B cell (primary cell): ENCODE measurements around the gene SNRNP70. TPM values are rescaled to one million over a fixed set of nuclear protein-coding genes. Genes with fewer than 3 reads are reported as not detected.
"Not testable (repeated sequence)": the region's sequence is repeated elsewhere in the genome, so short reads cannot be mapped to it uniquely, and the experiment has no call there.

Experiments
- ATAC-seq: fragments of 200-7000 bp; cut with Tn5 transposase; one replicate; pipeline ENCODE4 v1.10.0; 2021; ENCODE audit warnings: low read depth, mild to moderate bottlenecking, moderate number of reproducible peaks, moderate library complexity
- CTCF ChIA-PET: fragments of 350-600 bp; sonication (Branson Sonifier 250); formaldehyde crosslinking; loops from one replicate; lab custom pipeline; 2021; ENCODE audit warnings: antibody characterized with exemption, inconsistent platforms; lab: Charles Lee
- POLR2A ChIA-PET: fragments of 350-600 bp; sonication (Branson Sonifier 250); formaldehyde crosslinking; loops from one replicate; lab custom pipeline; 2021; ENCODE audit warnings: antibody characterized with exemption; lab: Charles Lee
- DNase-seq: peaks from one replicate; pipeline ENCODE4 v3.0.0; 2013
- H2AFZ ChIP-seq: 2 replicates; pipeline ENCODE4 v1.6.1; 2012; ENCODE audit warnings: mild to moderate bottlenecking, low read depth, low read length; ENCODE audit not compliant: insufficient read depth, poor library complexity, severe bottlenecking
- H3K27ac ChIP-seq, 2 donors: 1 replicate in 1 of 2; 2 replicates in 1 of 2; pipeline ENCODE4 v1.5.1; 2012 to 2013; ENCODE audit warnings: low read length in 2 of 2, mild to moderate bottlenecking in 2 of 2, moderate library complexity in 1 of 2
- H3K27me3 ChIP-seq, 4 experiments: fragments of 200-600 bp in 1 of 4; sonication (generic) in 1 of 4; replicated peaks in 1 of 4; 1 replicate in 2 of 4; 2 replicates in 2 of 4; pipeline versions ENCODE4 v1.6.1 to v1.7.0; 2013 to 2016; ENCODE audit warnings: low read length in 3 of 4, mild to moderate bottlenecking in 2 of 4, mixed read lengths in 1 of 4, moderate library complexity in 1 of 4; ENCODE audit not compliant: insufficient read depth in 4 of 4, control insufficient read depth in 3 of 4; ENCODE audit errors: control extremely low read depth in 1 of 4
- H3K36me3 ChIP-seq, 2 experiments: replicated peaks in 1 of 2; 1 replicate in 1 of 2; 2 replicates in 1 of 2; pipeline versions ENCODE4 v1.6.1 to v1.7.1; 2013; ENCODE audit warnings: low read length in 1 of 2; ENCODE audit not compliant: insufficient read depth in 2 of 2, control insufficient read depth in 1 of 2; ENCODE audit errors: control extremely low read depth in 1 of 2, extremely low read depth in 1 of 2
- H3K4me1 ChIP-seq, 2 donors: fragments of 200-600 bp in 1 of 2; sonication (generic) in 1 of 2; 1 replicate in 1 of 2; 2 replicates in 1 of 2; pipeline versions ENCODE4 v1.5.1 to v1.6.1; 2013 to 2017; ENCODE audit warnings: low read length in 2 of 2; ENCODE audit not compliant: control insufficient read depth in 2 of 2, insufficient read depth in 2 of 2
- H3K4me2 ChIP-seq: replicated peaks from 2 replicates; pipeline ENCODE3; 2012; ENCODE audit warnings: mild to moderate bottlenecking, low read depth, low read length; ENCODE audit not compliant: poor library complexity, severe bottlenecking
- H3K4me3 ChIP-seq, 5 experiments: fragments of 200-600 bp in 1 of 5; sonication (generic) in 1 of 5; 1 replicate in 3 of 5; 2 replicates in 2 of 5; pipeline versions ENCODE4 v1.5.1 to v1.7.0; 2011 to 2016; ENCODE audit warnings: low read length in 4 of 5, mild to moderate bottlenecking in 4 of 5, low read depth in 2 of 5, control low read depth in 1 of 5, moderate library complexity in 1 of 5; ENCODE audit not compliant: insufficient read depth in 1 of 5; ENCODE audit errors: control extremely low read depth in 1 of 5, extremely low read depth in 1 of 5
- H3K79me2 ChIP-seq: fragments of 200-600 bp; sonication (generic); one replicate; pipeline ENCODE4 v1.6.0; 2016; ENCODE audit warnings: low read length; ENCODE audit not compliant: control insufficient read depth, insufficient read depth
- H3K9ac ChIP-seq: fragments of 200-600 bp; sonication (generic); 2 replicates; pipeline ENCODE4 v1.6.1; 2017; ENCODE audit warnings: mild to moderate bottlenecking, low read length, moderate library complexity
- H3K9me3 ChIP-seq, 3 donors: one replicate each; pipeline versions ENCODE4 v1.6.1 to v1.7.1; 2013; ENCODE audit warnings: low read length in 2 of 3; ENCODE audit not compliant: control insufficient read depth in 2 of 3, insufficient read depth in 1 of 3; ENCODE audit errors: control extremely low read depth in 1 of 3
- H4K20me1 ChIP-seq: 2 replicates; pipeline ENCODE4 v1.6.0; 2012; ENCODE audit warnings: mild to moderate bottlenecking, low read length; ENCODE audit not compliant: insufficient read depth, control insufficient read depth, poor library complexity, severe bottlenecking
- H3K27ac Mint-ChIP-seq: one replicate; pipeline ENCODE4 v1.8.0; 2021; ENCODE audit warnings: mixed read lengths
- H3K27me3 Mint-ChIP-seq: one replicate; pipeline ENCODE4 v1.8.0; 2021; ENCODE audit warnings: mixed read lengths
- H3K4me1 Mint-ChIP-seq: one replicate; pipeline ENCODE4 v1.8.0; 2021; ENCODE audit warnings: mixed read lengths
- H3K4me3 Mint-ChIP-seq: one replicate; pipeline ENCODE4 v1.8.0; 2021; ENCODE audit warnings: mixed read lengths
- H3K9me3 Mint-ChIP-seq: one replicate; pipeline ENCODE4 v1.8.0; 2022; ENCODE audit warnings: mixed read lengths; ENCODE audit not compliant: insufficient read depth
- EZH2 ChIP-seq: IDR thresholded peaks from 2 replicates; pipeline ENCODE4 v1.6.1; 2012; ENCODE audit warnings: borderline replicate concordance, low read depth, mild to moderate bottlenecking, moderate library complexity, low read length; ENCODE audit not compliant: insufficient read depth, poor library complexity, severe bottlenecking
- WGBS: methylation state at CpG from one replicate; pipeline ENCODE4 v1.1.5; 2013; ENCODE audit warnings: missing lambda C conversion rate; ENCODE audit not compliant: insufficient coverage; 5-methylcytosine and 5-hydroxymethylcytosine counted together
- intact Hi-C: fragments of 100-400 bp; cut with micrococcal nuclease; formaldehyde crosslinking; loops from one replicate; pipeline ENCODE4 v1.10.0; 2022
- polyA plus RNA-seq: library from polyadenylated mRNA; depleted of rRNA; stranded (reverse); fragments of >200 nt; gene quantifications from 2 replicates; pipeline ENCODE4 v1.2.3, GENCODE V29; 2012
- total RNA-seq, 2 donors: library from RNA; stranded (reverse); fragments of 120-200 nt in 1 of 2; gene quantifications; 1 replicate in 1 of 2; 2 replicates in 1 of 2; pipeline versions ENCODE4 v1.2.3 to v1.2.4, GENCODE V29; 2013 to 2022
- TF ChIP-seq, protein P1 (sequence below): fragments of 200-600 bp; IDR thresholded peaks from one replicate; pipeline ENCODE4 v1.8.0; 2022; ENCODE audit warnings: antibody characterized with exemption, mild to moderate bottlenecking

SNRNP70 gene
- total and polyA plus RNA-seq, 2 donors (not counting 1 experiment from before 2014, with no cell fraction given), result 598 to 954 TPM

DNA sequence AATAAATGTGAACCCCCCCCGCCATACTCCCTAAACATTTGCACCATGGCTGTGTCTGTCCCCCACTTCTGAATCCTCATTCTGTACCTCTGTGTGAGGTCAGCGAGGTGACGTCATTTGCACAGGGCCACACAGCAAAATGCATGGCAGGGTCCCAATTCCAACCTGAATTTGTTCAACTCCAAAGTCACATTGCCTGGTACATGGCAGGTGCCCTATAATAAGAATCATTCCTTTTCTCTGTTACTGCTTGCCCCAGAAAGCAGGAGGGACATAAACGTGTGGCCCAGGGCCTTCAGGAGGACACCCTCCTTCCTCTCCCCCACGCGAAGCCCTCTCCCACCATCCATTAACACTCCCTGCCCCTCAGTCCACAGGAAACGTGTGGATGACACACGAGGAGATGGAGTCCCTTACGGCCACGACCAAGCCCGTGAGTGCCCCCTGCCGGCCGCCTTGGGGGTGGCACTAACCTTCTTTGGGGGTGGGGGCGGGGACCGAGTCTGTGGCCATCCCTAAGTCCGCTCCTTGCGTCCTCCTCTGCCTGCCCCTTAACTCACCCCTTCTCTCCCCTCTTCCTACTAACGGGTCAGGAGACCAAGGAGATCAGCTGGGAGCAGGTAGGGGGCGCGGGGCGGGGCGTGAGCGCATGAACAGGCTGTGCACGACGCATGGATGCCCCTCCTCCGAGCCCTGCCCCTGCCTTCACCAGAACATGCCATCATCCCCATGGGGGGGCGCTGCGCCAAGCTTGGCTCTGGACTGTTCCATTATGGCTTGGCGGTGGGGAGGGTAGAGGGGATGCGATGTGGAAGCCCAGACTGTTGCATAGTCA is 60.5 kb downstream of the SNRNP70 start:
- 10% methylated on average over 22 of the region's 30 CpGs for WGBS
- ATAC-seq (peak; percentile 48), DNase-seq (peak; percentile 80)
- Mint-ChIP-seq H3K9me3 (no peaks in the 10 kb centered on the region), H3K4me1 (peaks cover 32% of the 10 kb centered on the region), H3K27me3 (peaks cover 57% of the 10 kb centered on the region), H3K27ac (no peak overlapping the region), H3K4me3 (no peak overlapping the region)
- Histone ChIP-seq H3K9me3 (peaks cover 0 to 45% (median 0%) of the 10 kb centered on the region in 3 donors), H3K79me2 (no peaks in the 10 kb centered on the region), H3K36me3 (no peaks in the 10 kb centered on the region), H3K27ac (no peak overlapping the region), H3K9ac (no peak overlapping the region), H3K4me1 (peaks cover 40 to 43% of the 10 kb centered on the region in 2 donors), H3K4me3 (peak overlapping the region in 1 of 5 experiments; percentile 14), H2AFZ (peak overlapping the region; percentile 30), H4K20me1 (no peaks in the 10 kb centered on the region), H3K27me3 (peaks cover 0 to 75% (median 35%) of the 10 kb centered on the region in 4 experiments), H3K4me2 (peak overlapping the region; percentile 63)
- no peak for TF ChIP-seq EZH2
- TF ChIP-seq, protein P1, sequence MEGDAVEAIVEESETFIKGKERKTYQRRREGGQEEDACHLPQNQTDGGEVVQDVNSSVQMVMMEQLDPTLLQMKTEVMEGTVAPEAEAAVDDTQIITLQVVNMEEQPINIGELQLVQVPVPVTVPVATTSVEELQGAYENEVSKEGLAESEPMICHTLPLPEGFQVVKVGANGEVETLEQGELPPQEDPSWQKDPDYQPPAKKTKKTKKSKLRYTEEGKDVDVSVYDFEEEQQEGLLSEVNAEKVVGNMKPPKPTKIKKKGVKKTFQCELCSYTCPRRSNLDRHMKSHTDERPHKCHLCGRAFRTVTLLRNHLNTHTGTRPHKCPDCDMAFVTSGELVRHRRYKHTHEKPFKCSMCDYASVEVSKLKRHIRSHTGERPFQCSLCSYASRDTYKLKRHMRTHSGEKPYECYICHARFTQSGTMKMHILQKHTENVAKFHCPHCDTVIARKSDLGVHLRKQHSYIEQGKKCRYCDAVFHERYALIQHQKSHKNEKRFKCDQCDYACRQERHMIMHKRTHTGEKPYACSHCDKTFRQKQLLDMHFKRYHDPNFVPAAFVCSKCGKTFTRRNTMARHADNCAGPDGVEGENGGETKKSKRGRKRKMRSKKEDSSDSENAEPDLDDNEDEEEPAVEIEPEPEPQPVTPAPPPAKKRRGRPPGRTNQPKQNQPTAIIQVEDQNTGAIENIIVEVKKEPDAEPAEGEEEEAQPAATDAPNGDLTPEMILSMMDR, result peak; percentile 84
- ChIA-PET CTCF (interaction anchor here (1.1 to 5.2 kb wide), 6 partner anchors 17 to 146 kb away, joined by 3 to 44 read pairs (median 4); partner anchors contain the start of gene LIN7B), POLR2A (no interaction called here)
- intact Hi-C loops, result loop anchor here (1.0 to 10.0 kb wide), 4 partner anchors 17 to 59 kb away; partner anchors contain the start of gene LIN7B

DNA sequence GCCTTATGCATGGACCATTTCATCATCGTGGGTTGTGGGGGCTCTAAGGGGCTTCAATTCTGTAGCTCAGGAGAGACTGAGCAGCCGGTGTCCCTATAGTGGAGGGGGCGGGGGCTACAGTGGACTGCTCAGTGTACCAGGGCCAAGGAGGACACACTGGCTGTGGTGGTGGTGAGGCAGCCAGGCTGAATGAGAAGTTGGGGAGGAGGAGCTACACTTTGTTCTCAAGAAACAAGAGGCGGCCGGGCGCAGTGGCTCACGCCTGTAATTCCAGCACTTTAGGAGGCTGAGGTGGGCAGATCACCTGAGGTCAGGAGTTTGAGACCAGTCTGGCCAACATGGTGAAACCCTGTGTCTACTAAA is 61.1 kb downstream of the SNRNP70 start:
- H3K27me3 ChIP-seq, result peaks cover 0 to 81% (median 38%) of the 10 kb centered on the region in 4 experiments
- ATAC-seq, H3K9ac ChIP-seq, H2AFZ ChIP-seq, H4K20me1 ChIP-seq, H3K36me3 ChIP-seq, H3K79me2 ChIP-seq, H3K27ac ChIP-seq, DNase-seq, H3K4me3 ChIP-seq, H3K4me3 Mint-ChIP-seq, H3K27ac Mint-ChIP-seq, H3K9me3 Mint-ChIP-seq, POLR2A ChIA-PET: not testable (repeated sequence)
- CTCF ChIA-PET, result interaction anchor here (0.6 to 5.2 kb wide), 8 partner anchors 12 to 214 kb away, joined by 3 to 44 read pairs (median 4); partner anchors contain the start of gene LIN7B
- peaks cover 46 to 49% of the 10 kb centered on the region in 2 donors for H3K4me1 ChIP-seq
- intact Hi-C loops, result loop anchor here (1.0 to 10.0 kb wide), 3 partner anchors 34 to 58 kb away; partner anchors contain the start of gene LIN7B
- H3K4me2 ChIP-seq, result peak overlapping the region; percentile 63
- H3K9me3 ChIP-seq, result peaks cover 0 to 49% (median 2%) of the 10 kb centered on the region in 3 donors
- Mint-ChIP-seq H3K27me3 (peaks cover 56% of the 10 kb centered on the region), H3K4me1 (peaks cover 37% of the 10 kb centered on the region)
- 67% methylated on average over 7 of the region's 7 CpGs for WGBS
